ENCODE results near the gene RAB1B.
"Not testable (repeated sequence)": the region's sequence is repeated elsewhere in the genome, so short reads cannot be mapped to it uniquely, and the experiment has no call there.

Gene RAB1B

GRCh38 chr11:66309475-66309874 is 41.0 kb downstream of the RAB1B start:
- no peak for DNase-seq (ENCODE audit: low read depth)

GRCh38 chr11:66310324-66310723 is 41.9 kb downstream of the RAB1B start:
- no peak for DNase-seq (ENCODE audit: low read depth)

- DNase-seq (ENCODE audit: low read depth), result not testable (repeated sequence)
Measured at GRCh38 chr11:66310803-66311440, 42.5 kb downstream of the RAB1B start.

- no peak for DNase-seq (ENCODE audit: low read depth)
Measured at GRCh38 chr11:66311470-66311964, 43.1 kb downstream of the RAB1B start.

GRCh38 chr11:66311965-66312548 is 43.6 kb downstream of the RAB1B start:
- DNase-seq (ENCODE audit: low read depth), result peak; percentile 85

- peak; percentile 98 for DNase-seq (ENCODE audit: low read depth)
Measured at GRCh38 chr11:66312549-66313320, 44.3 kb downstream of the RAB1B start.

- no peak for DNase-seq (ENCODE audit: low read depth)
Measured at GRCh38 chr11:66313321-66314185, 45.1 kb downstream of the RAB1B start.

GRCh38 chr11:66314186-66314501 is 45.7 kb downstream of the RAB1B start:
- DNase-seq (ENCODE audit: low read depth), result no peak

GRCh38 chr11:66314561-66315497 is 46.4 kb downstream of the RAB1B start:
- no peak for DNase-seq (ENCODE audit: low read depth)

GRCh38 chr11:66315498-66315885 is 47.1 kb downstream of the RAB1B start:
- DNase-seq (ENCODE audit: low read depth), result no peak

- DNase-seq (ENCODE audit: low read depth), result no peak
Measured at GRCh38 chr11:66315921-66316811, 47.7 kb downstream of the RAB1B start.

- DNase-seq (ENCODE audit: low read depth), result no peak
Measured at GRCh38 chr11:66316849-66317251, 48.4 kb downstream of the RAB1B start, which contains the start of gene CD248. CD248 (minus strand) TSS chr11:66317044; CDS start chr11:66317027, 17 bp downstream.

- DNase-seq (ENCODE audit: low read depth), result no peak
Measured at GRCh38 chr11:66317322-66317722, 48.9 kb downstream of the RAB1B start.

- DNase-seq (ENCODE audit: low read depth), result no peak
Measured at GRCh38 chr11:66317723-66318599, 49.5 kb downstream of the RAB1B start.

- DNase-seq (ENCODE audit: low read depth), result no peak
Measured at GRCh38 chr11:66318600-66318970, 50.1 kb downstream of the RAB1B start.

- DNase-seq (ENCODE audit: low read depth), result not testable (repeated sequence)
Measured at GRCh38 chr11:66320289-66320688, 51.9 kb downstream of the RAB1B start.

GRCh38 chr11:66320748-66321147 is 52.3 kb downstream of the RAB1B start:
- DNase-seq (ENCODE audit: low read depth), result not testable (repeated sequence)

GRCh38 chr11:66321606-66322005 is 53.2 kb downstream of the RAB1B start:
- no peak for DNase-seq (ENCODE audit: low read depth)
